Hippocampal formation (tissue), 2 donors: ENCODE results near the gene RNU1-2.
"Not testable (repeated sequence)": the region's sequence is repeated elsewhere in the genome, so short reads cannot be mapped to it uniquely, and the experiment has no call there.

Experiments
- DNase-seq, 2 donors: peaks; one replicate each; lab custom pipeline; 2025; lab: John Stamatoyannopoulos, UW

The RNU1-2 gene

GRCh38 chr1:16888860-16889816 is 6.6 kb upstream of the RNU1-2 start:
- DNase-seq: peak; percentile 51 to 82

- DNase-seq: not testable (repeated sequence)
Measured at GRCh38 chr1:16890539-16891021, 5.2 kb upstream of the RNU1-2 start.

- not testable (repeated sequence) for DNase-seq
Measured at GRCh38 chr1:16891057-16891456, 4.7 kb upstream of the RNU1-2 start.

GRCh38 chr1:16892978-16893525 is 2.7 kb upstream of the RNU1-2 start:
- DNase-seq: not testable (repeated sequence)

GRCh38 chr1:16893796-16894195 is 2.0 kb upstream of the RNU1-2 start:
- not testable (repeated sequence) for DNase-seq

GRCh38 chr1:16894338-16894737 is 1.4 kb upstream of the RNU1-2 start:
- DNase-seq: not testable (repeated sequence)

- DNase-seq: not testable (repeated sequence)
Measured at GRCh38 chr1:16895233-16895597, 565 bp upstream of the RNU1-2 start.

GRCh38 chr1:16896316-16897055 is 706 bp downstream of the RNU1-2 start:
- DNase-seq: peak in 1 of 2 donors; percentile 43

GRCh38 chr1:16897653-16898052 is 1.9 kb downstream of the RNU1-2 start:
- not testable (repeated sequence) for DNase-seq

GRCh38 chr1:16898298-16898697 is 2.5 kb downstream of the RNU1-2 start:
- DNase-seq: not testable (repeated sequence)

GRCh38 chr1:16899020-16899419 is 3.2 kb downstream of the RNU1-2 start:
- DNase-seq: not testable (repeated sequence)

- no peak for DNase-seq
Measured at GRCh38 chr1:16900751-16901150, 5.0 kb downstream of the RNU1-2 start.

- not testable (repeated sequence) for DNase-seq
Measured at GRCh38 chr1:16901371-16901770, 5.6 kb downstream of the RNU1-2 start.

- no peak for DNase-seq
Measured at GRCh38 chr1:16903054-16903453, 7.3 kb downstream of the RNU1-2 start.

- DNase-seq: no peak
Measured at GRCh38 chr1:16903458-16903796, 7.6 kb downstream of the RNU1-2 start.

- peak; percentile 100 for DNase-seq
Measured at GRCh38 chr1:16904560-16905109, 8.9 kb downstream of the RNU1-2 start.

- peak; percentile 22 to 97 for DNase-seq
Measured at GRCh38 chr1:16905110-16905867, 9.5 kb downstream of the RNU1-2 start.

GRCh38 chr1:16905868-16906702 is 10.3 kb downstream of the RNU1-2 start:
- no peak for DNase-seq

- DNase-seq: no peak
Measured at GRCh38 chr1:16906873-16907272, 11.1 kb downstream of the RNU1-2 start.
